OCI-LY1 (cell line): ENCODE measurements around the gene YIPF3.
"Not testable (repeated sequence)": the region's sequence is repeated elsewhere in the genome, so short reads cannot be mapped to it uniquely, and the experiment has no call there.

Experiments used
- H2AFZ ChIP-seq: fragments of 200-600 bp; sonication (generic), shearing (Covaris generic); 2 replicates; pipeline ENCODE4 v1.6.0; 2014; ENCODE audit warnings: antibody characterized with exemption, mild to moderate bottlenecking, low read length
- H3F3A ChIP-seq: fragments of 200-600 bp; sonication (generic), shearing (Covaris generic); 2 replicates; pipeline ENCODE4 v1.6.0; 2014; ENCODE audit warnings: mild to moderate bottlenecking, antibody characterized with exemption, low read length, moderate library complexity; ENCODE audit not compliant: insufficient read depth
- H3K27ac ChIP-seq: fragments of 200-600 bp; sonication (generic); 2 replicates; pipeline ENCODE4 v1.5.1; 2014; ENCODE audit warnings: low read length, mixed run types, mild to moderate bottlenecking, low read depth; ENCODE audit not compliant: poor library complexity, severe bottlenecking
- H3K27me3 ChIP-seq: fragments of 200-600 bp; sonication (generic); 2 replicates; pipeline ENCODE4 v1.6.0; 2014; ENCODE audit warnings: antibody characterized with exemption, mild to moderate bottlenecking, low read length, moderate library complexity; ENCODE audit not compliant: insufficient read depth
- H3K36me3 ChIP-seq: fragments of 200-600 bp; sonication (generic); 2 replicates; pipeline ENCODE4 v1.6.1; 2014; ENCODE audit warnings: mild to moderate bottlenecking, antibody characterized with exemption, low read length, moderate library complexity, mixed read lengths; ENCODE audit not compliant: insufficient read depth
- H3K4me1 ChIP-seq: fragments of 200-600 bp; sonication (generic); 2 replicates; pipeline ENCODE4 v1.5.1; 2014; ENCODE audit warnings: mild to moderate bottlenecking, low read length, moderate library complexity; ENCODE audit not compliant: insufficient read depth, severe bottlenecking
- H3K4me2 ChIP-seq: fragments of 200-600 bp; sonication (generic), shearing (Covaris generic); 2 replicates; pipeline ENCODE4 v1.6.1; 2014; ENCODE audit warnings: low read length
- H3K4me3 ChIP-seq: fragments of 200-600 bp; sonication (generic); 2 replicates; pipeline ENCODE4 v1.5.1; 2014; ENCODE audit warnings: low read length, low read depth, mild to moderate bottlenecking, mixed read lengths; ENCODE audit not compliant: poor library complexity, severe bottlenecking
- H3K79me2 ChIP-seq: fragments of 200-600 bp; shearing (Covaris generic); 2 replicates; pipeline ENCODE4 v1.6.1; 2016; ENCODE audit warnings: mixed run types, low read length, mixed read lengths; ENCODE audit not compliant: insufficient read depth
- H3K9ac ChIP-seq: fragments of 200-600 bp; sonication (generic), shearing (Covaris generic); 2 replicates; pipeline ENCODE4 v1.6.1; 2014; ENCODE audit warnings: mild to moderate bottlenecking, low read length, mixed read lengths
- H3K9me2 ChIP-seq: fragments of 200-600 bp; sonication (generic), shearing (Covaris generic); 2 replicates; pipeline ENCODE4 v1.6.1; 2014; ENCODE audit warnings: low read depth, mild to moderate bottlenecking, low read length, mixed read lengths
- H3K9me3 ChIP-seq: fragments of 200-600 bp; shearing (Covaris generic); 2 replicates; pipeline ENCODE4 v1.6.1; 2014; ENCODE audit warnings: low read length, mixed read lengths
- H4K20me1 ChIP-seq: fragments of 200-600 bp; sonication (generic), shearing (Covaris generic); 2 replicates; pipeline ENCODE4 v1.6.0; 2016; ENCODE audit warnings: mild to moderate bottlenecking, low read length; ENCODE audit not compliant: insufficient read depth
- EZH2 ChIP-seq: fragments of 200-600 bp; sonication (generic), shearing (Covaris generic); IDR thresholded peaks from 2 replicates; pipeline ENCODE4 v1.8.0; 2017; ENCODE audit warnings: borderline replicate concordance, mixed run types, mild to moderate bottlenecking, antibody characterized with exemption, low read length, moderate library complexity, mixed read lengths
- TF ChIP-seq, protein P1 (sequence below): fragments of 200-600 bp; sonication (generic), shearing (Covaris generic); IDR thresholded peaks from 2 replicates; pipeline ENCODE4 v1.5.1; 2017; ENCODE audit warnings: mild to moderate bottlenecking, antibody characterized with exemption, low read length, moderate library complexity, mixed read lengths

The YIPF3 gene

DNA sequence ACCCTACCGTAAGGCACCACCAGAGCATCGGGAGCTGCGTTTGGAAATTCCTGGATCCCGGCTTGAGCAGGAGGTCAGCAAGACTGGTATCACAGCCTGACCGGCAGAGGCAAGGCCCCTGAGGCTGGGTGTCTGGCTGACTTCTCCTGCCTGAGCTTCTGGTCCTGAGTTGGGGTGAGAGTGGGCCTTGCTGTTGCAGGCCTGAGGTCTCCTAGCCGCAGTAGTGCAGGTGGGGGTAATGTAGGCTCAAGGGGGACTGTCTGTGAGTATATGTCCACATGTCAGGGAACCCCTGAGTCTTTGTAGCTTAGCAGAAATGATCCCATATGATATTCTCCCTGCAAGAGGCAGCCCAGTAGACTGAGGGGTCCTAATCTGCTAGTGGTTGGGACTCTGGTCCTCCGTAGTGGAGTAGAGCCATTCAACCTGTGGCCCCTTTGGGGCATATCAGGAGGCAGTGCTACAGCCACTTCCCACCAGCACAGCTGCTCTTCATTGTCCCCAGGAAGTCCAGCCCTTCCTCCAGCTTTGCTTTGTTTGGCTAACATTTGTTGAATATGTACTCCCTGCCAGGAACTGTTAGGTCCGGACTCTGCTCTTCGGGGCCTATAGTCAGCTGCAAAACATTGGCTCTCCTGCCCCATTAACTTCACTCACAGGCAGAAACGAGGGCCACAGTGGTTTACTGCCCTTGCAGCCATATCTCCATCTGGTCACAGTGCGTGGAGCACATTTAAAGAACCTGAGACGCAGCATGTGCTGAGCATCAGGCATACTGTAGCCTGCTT is 17.5 kb downstream of the YIPF3 start:
- no peaks in the 10 kb centered on the region for H3K4me1 ChIP-seq
- no peaks in the 10 kb centered on the region for H3K9me3 ChIP-seq
- H3K9ac ChIP-seq, result no peak overlapping the region
- H3K4me3 ChIP-seq, result no peak overlapping the region
- no peaks in the 10 kb centered on the region for H3K79me2 ChIP-seq
- TF ChIP-seq, protein P1, sequence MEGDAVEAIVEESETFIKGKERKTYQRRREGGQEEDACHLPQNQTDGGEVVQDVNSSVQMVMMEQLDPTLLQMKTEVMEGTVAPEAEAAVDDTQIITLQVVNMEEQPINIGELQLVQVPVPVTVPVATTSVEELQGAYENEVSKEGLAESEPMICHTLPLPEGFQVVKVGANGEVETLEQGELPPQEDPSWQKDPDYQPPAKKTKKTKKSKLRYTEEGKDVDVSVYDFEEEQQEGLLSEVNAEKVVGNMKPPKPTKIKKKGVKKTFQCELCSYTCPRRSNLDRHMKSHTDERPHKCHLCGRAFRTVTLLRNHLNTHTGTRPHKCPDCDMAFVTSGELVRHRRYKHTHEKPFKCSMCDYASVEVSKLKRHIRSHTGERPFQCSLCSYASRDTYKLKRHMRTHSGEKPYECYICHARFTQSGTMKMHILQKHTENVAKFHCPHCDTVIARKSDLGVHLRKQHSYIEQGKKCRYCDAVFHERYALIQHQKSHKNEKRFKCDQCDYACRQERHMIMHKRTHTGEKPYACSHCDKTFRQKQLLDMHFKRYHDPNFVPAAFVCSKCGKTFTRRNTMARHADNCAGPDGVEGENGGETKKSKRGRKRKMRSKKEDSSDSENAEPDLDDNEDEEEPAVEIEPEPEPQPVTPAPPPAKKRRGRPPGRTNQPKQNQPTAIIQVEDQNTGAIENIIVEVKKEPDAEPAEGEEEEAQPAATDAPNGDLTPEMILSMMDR, result no peak
- no peak for TF ChIP-seq EZH2
- peaks cover 32% of the 10 kb centered on the region; the same call in 1 of the 2 replicates for H3K36me3 ChIP-seq
- no peak overlapping the region for H2AFZ ChIP-seq
- no peak overlapping the region for H3K27ac ChIP-seq
- no peaks in the 10 kb centered on the region for H3F3A ChIP-seq
- no peaks in the 10 kb centered on the region for H4K20me1 ChIP-seq
- no peak overlapping the region for H3K4me2 ChIP-seq
- no peaks in the 10 kb centered on the region for H3K27me3 ChIP-seq
- no peaks in the 10 kb centered on the region for H3K9me2 ChIP-seq

DNA sequence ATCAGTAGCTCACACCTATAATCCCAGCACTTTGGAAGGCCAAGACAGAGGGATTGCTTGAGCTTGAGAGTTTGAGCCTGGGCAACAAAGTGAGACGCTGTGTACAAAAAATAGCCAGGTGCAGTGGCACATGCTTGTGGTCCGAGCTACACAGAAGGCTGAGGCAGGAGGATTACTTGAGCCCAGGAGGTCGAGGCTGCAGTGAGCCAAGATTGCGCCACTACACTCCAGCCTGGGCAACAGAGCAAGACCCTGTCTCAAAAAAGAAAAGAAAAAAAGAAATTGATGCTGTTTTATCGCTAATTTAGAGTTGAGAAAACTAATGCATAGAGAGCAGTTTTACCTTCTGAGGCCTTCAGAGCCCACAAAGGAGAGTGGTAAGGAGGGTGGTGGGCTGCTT is 18.4 kb downstream of the YIPF3 start:
- H3K36me3 ChIP-seq, result peaks cover 28% of the 10 kb centered on the region; the same call in 1 of the 2 replicates
- H3K4me1 ChIP-seq, H3F3A ChIP-seq, H3K9me3 ChIP-seq, H3K27me3 ChIP-seq, H2AFZ ChIP-seq, H3K27ac ChIP-seq, H3K79me2 ChIP-seq, H3K9me2 ChIP-seq, H3K9ac ChIP-seq, H4K20me1 ChIP-seq, H3K4me3 ChIP-seq, H3K4me2 ChIP-seq: not testable (repeated sequence)

DNA sequence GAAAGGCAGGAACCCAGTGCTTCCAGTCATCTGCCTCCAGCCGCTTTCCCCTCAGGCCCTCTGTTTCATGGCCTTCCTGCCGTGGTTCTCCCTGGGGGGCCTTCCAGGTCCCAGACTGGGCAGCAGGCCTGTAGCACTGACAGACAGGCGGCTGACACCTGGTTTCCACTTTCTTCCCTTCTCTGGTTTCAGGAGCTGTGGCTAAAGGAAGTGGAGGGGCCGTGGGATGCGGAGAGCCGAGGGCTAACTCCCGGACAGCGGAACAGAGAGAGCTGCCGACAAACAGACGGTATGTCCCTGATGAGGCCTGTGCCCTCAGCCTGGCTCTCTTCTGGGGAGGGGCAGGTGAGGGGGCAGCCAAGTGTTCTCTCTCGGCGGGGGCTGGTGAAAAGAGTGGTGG is 19.0 kb downstream of the YIPF3 start:
- TF ChIP-seq, protein P1, result no peak
- TF ChIP-seq EZH2, result no peak
- Histone ChIP-seq H4K20me1 (no peaks in the 10 kb centered on the region), H3K4me1 (peaks cover 5% of the 10 kb centered on the region), H3F3A (no peaks in the 10 kb centered on the region), H3K4me3 (no peak overlapping the region), H3K36me3 (peaks cover 24% of the 10 kb centered on the region; the same call in 1 of the 2 replicates), H3K9me2 (no peaks in the 10 kb centered on the region), H3K27ac (no peak overlapping the region), H3K4me2 (no peak overlapping the region), H3K9me3 (no peaks in the 10 kb centered on the region), H3K27me3 (no peaks in the 10 kb centered on the region), H3K79me2 (no peaks in the 10 kb centered on the region), H2AFZ (no peak overlapping the region), H3K9ac (no peak overlapping the region)

DNA sequence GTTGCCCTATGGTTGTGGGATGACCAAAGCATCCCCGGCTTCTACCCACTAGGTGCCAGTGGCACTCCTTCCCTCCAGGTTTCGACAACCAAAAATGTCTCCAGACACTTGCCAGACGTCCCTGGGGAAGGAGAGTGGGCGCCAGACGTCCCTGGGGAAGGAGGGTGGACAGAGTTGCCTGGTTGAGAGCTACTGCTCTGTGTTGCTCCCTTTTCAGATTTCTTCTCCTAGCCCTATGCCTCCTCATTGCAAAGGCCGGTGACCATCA is 19.7 kb downstream of the YIPF3 start:
- Histone ChIP-seq H3K4me2 (no peak overlapping the region), H3F3A (no peaks in the 10 kb centered on the region), H3K4me1 (peaks cover 6% of the 10 kb centered on the region), H3K9me3 (no peaks in the 10 kb centered on the region), H4K20me1 (no peaks in the 10 kb centered on the region), H3K27ac (no peak overlapping the region), H3K4me3 (no peak overlapping the region), H3K27me3 (no peaks in the 10 kb centered on the region), H3K9me2 (no peaks in the 10 kb centered on the region), H3K9ac (no peak overlapping the region), H3K36me3 (peaks cover 21% of the 10 kb centered on the region; the same call in 1 of the 2 replicates), H3K79me2 (no peaks in the 10 kb centered on the region), H2AFZ (no peak overlapping the region)
- TF ChIP-seq EZH2, result no peak
- TF ChIP-seq, protein P1, result no peak
